Activated CD4-positive, alpha-beta T cell treated with anti-CD3 and anti-CD28 coated beads, Interleukin-10, Interleukin-2, amounts not matched to agents 100 ng/mL and 50 ng/mL, durations not matched to agents 16 hours and 8 hours (primary cell): ENCODE measurements around the gene NDUFAF2.
"Not testable (repeated sequence)": the region's sequence is repeated elsewhere in the genome, so short reads cannot be mapped to it uniquely, and the experiment has no call there.

Experiments
- DNase-seq: peaks from one replicate; pipeline ENCODE4 v3.0.0-alpha.2; 2020

Gene NDUFAF2

DNA sequence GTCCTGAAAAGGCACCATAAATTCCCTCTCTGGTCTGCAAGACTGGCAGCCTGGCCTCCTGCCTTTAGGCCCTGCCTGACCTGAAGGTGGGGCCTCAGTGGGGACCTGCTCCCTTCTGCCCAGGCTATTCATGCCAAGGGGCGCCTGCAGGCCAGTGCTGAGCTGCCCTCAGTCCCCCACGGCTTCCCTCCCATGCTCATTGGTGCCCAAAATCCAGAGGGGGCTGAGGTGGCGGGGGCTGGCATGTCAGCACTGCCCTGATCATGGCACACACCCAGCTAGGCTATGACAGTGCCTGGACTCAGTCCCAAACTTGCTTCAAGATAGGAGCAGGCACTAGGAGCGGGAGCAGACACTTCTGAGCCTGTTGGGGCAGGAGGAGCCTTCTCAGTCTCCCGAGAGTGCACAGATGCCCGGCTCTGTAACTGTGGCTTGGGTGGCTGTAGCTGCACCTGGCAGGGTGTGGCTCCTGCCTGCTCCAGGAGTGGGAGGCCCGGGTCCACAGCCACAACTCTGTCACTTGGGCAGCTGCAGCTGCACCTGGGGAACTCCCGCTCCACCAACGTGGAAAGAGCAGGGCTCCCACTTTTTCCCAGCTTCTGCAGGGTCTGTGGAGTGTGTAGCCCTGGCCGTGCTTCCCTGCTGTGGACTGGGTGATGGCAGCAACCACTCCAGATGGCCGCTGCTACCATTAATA is 49.0 kb downstream of the NDUFAF2 start:
- DNase-seq, result no peak

DNA sequence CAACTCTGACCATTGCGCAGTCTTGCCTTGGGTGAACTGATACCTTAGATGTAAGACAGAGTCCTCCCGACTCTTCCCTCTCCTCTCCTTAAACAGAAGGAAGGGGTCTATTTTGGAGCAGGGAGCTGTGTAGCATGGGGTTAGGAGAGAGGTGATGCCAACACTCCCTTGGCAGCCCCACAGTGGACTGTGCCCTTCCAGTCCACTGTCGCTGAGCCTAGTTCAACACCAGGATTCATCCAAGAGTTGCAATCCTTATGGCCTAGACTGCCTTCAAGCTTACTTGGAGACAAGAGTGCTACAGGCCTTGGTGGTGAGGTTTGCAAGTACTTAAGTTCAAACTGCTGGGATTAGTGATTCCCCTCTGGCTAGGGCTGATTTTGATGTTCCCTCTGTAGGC is 51.4 kb downstream of the NDUFAF2 start:
- no peak for DNase-seq

DNA sequence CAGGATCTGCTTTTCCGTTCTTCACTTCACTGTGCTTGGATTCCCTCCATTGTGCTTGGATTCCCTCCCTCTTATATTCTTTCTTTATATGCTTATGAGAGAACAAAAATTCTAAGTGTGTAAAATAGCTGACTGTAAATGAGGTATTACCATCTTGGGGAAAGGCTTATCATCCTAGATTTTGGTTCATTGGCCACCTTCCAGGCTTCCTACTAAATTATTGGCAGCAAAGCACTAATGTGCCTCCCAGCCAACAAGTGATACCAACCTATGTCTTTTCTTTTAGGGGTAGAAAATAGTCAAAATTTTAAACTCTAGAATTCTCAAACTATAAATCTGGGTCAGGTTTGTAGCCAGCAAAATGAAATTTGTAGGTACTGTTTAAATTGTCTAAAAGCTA is 52.7 kb downstream of the NDUFAF2 start:
- no peak for DNase-seq

DNA sequence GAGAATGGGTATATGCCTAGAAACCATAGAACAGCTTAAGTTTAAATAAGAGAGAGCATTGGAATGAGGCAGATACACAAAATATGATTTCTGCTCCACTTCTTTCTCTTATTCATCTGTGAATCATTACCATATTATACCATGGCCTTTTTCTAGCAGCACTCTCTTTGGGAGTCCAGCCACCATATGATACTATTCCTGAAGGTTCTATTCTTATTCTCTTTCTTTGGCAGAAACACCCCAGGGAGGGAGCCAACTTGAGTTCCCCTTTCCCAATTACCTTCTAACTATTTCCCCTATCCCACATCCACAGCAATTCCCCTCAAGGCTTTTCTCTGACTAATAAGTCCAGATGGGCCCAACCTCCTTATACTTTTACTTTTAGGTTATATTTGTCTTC is 55.9 kb downstream of the NDUFAF2 start:
- no peak for DNase-seq

DNA sequence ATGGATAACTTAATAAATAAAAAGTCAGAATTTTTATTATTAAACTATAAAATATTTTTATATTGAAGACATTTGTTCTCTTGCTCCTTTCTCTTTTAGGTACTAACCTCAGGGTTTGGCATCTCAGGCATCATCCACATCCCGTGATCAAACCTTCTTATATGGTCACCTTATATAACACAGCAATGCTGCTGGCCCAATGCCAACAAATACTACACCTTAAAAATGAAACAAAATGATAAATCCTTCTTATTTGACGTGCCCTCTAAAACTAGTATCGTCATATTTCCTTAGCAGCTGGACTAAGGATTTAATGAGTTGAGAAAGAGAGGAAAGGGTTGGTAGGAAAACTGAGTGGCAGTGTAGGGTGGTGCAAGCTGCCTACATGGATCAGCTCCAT is 56.6 kb downstream of the NDUFAF2 start:
- no peak for DNase-seq

DNA sequence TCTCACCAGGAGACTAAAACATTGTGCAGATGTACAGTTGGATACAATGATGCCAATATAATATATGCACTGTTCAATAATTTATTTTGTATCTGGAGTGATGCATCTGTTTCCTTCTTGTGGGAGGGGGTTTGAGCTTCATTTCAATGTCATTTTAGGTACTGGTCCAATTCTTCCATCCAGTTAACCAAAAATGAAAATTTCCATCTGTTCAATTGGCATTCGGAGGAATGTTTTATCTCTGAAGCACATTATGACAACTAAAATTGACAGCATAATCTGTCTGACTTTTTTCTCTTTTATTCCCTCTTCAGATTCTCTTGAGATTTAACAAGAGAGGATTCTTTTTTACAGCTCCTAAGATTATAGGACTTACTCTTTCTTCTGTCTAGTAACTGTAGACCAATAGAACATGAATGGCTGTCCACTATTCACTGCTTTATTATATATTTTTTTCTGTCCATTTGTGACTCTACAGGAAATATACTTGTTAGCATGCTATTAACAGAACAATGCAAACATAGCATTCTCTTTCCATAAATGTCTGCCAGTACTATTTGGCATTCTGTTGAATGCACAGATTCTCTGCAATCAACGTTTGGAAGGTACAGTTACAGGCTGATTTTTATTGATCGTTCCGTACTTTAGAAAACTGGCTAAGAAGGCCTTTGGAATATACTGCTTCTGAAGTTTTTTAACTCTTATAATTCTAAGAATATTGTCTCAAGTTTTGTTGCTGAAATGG is 57.8 kb downstream of the NDUFAF2 start:
- no peak for DNase-seq

DNA sequence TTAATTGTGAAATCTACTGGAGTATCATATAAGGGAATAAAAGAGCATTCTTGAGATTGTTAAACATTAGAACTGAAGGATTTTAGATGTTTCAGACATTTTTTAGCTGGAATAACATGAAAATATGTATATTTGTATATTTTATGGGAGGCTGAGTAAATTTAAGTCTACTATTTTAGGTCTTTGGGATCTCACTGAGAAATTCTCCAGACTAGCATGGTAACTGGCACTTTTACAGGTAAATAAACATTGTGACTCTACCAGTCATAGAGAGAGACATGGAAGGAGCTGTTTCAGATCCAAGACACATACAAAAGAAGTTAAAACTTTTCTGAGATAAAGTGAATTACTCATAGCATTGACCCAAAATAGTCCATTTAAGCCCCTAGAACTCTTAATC is 59.4 kb downstream of the NDUFAF2 start:
- no peak for DNase-seq

DNA sequence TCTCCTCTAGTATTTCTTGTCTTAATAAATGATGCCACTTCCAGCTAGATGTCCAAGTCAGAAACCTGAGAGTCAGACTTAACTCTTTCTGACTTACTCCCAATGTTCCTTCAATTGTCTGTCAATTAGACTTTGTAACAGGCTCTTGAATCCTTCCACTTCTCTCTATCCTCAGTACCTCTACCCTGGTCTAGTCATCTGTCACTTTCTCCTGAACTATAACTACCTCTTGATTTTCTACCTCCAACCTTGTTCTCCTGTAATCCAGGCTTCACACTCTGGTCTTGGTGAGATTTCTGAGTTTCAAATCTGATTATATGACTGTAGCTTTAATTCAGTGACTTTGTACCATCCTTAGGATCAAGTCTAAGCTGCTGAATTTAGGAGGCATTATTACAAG is 64.9 kb downstream of the NDUFAF2 start:
- no peak for DNase-seq

DNA sequence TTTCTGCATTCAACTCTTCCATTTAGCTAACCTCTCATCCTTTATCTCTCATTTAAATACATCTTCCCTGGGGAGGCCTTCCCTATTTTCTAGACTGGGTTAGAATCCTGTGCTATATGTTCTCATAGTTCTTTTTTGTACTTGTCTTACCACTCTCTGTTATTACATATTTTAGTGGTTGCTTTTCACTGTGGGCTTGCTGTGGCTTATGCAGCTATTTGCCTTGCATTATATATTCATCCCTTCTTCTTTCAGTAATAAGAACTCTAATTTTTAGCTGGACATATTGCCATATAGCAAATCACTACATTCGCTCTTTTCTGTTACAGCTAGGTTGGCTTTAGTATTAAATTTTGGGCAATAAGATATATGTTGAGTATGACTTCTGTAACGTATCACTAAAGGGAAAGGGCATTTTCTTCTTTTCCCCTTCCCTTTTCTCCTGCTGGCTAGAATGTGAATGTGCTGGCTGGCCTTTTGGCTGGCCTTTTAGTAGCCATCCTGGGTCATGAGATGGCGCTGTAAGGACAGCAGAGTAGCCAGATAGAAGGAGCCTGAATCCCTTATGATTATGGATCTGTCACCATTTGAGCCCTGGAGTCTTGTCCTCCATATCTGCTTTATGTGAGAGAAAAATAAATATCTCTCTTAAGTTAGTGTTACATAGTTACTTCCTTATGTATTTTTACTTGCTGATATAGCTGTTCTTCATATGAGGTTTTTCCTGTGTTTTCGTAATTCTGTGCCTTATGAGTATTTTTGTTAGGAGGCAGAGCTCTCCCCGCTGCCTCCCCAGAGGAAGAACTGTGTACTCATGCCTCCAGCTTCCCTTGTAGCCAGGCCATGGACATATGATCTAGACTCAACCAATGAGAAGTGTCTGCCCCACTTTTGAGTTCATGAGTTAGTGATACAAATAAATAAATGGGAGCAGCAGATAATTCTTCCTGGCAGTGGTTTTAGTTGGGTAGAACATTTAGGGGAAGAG is 65.8 kb downstream of the NDUFAF2 start:
- no peak for DNase-seq

DNA sequence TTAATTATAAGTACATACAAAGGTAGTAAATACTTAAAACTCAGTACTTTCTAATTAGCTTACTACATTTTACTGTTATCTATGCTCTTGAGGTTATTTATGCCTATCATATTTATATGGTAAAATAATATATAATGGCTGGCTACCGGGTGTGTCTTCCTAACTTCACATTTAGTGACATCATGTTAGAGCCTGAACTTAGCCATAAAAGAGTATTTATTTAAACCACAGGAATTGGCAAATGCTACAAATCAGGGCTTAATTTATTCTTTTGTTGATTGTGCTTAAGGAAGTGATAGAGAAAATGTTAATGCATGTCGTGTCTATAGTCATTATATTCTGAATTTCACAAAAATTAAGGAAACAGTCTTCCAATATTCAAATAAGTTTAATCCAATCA is 73.1 kb downstream of the NDUFAF2 start:
- DNase-seq, result no peak

DNA sequence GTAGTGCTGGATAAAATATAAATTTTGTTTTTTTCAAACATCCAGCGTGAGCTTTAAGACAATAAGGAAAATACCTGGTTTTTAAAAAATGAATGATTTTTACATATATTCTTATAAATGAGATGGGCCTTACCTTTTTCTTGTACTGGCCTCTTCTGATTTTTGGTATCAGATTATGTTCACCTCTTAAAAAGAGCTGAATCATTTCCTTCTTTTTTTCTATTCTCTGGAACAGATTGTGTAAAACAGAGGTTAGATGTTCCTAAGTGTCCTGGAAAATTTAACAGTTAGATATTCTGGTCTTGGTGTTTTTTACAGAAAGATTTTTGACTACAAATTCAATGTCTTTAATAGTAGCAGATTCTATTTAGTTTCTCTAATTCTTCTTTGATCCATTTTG is 74.6 kb downstream of the NDUFAF2 start:
- no peak for DNase-seq

DNA sequence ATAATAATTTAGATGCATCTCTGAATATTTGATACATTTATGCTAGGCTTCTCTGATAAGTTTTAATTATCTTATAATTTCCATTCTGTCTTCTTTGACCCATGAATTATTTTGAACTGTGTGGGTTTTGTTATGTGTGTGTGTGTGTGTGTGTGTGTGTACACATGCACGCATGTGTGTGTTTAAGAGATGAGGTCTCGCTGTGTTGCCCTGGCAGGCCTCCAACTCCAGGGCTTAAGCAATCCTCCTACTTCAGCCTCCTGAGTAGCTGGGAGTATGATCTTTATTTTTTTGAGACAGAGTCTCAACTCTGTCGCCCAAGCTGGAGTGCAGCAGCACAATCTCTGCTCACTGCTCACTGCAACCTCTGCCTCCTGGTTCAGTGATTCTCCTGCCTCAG is 75.4 kb downstream of the NDUFAF2 start:
- no peak for DNase-seq

DNA sequence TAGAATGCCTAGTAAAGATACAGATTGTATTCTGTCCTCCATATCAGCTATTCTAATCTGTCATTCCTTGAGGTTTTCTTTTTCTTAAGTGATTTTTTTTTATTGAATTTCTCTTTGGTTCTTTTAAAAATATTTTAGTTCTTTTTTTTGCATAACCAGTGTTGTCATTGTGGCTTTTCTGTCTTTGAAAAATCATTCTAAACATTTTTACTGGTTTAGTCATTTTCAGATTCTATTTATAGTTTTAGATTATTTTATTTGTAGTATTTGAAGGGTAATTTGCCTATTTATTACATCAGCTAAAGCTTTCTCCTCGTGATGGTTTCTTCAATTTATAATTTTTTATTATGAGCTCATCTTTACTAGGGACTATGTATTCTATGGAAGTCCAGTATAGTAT is 78.1 kb downstream of the NDUFAF2 start:
- DNase-seq, result no peak

DNA sequence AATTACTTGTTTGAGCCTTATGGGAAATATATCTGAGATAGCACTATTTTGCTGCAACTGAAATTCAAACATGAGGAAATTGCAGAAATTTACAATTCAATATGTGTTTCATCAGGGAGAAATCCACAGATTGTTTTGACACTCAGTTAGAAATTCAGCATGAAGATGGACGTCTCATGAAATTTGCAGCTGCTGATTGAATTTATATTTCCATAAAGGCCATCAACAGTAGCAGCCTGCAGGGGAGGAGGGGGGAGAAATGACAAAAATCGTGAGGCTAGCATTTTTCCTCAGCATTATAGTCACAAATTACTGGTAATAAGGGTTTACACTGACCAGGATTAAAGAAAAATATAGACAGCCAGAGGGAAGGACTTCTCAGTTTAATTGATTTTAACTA is 81.0 kb downstream of the NDUFAF2 start:
- no peak for DNase-seq

DNA sequence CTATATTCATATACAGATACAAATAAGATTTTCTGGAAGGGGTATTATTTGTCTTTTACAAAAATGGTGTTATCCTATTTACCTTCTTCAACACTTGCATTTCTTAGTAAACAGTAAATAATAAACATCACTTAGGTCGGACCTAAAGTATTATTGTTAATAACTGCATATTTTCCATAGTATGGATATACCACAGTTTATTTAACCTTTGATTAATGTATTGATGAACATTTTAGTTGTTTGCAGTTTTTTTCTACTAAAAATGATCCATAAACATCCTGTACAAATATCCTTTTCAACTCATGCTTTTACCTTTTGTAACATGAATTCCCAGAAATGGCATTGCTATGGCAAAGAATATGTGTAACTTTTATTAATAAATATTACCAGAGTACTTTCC is 83.4 kb downstream of the NDUFAF2 start:
- no peak for DNase-seq

DNA sequence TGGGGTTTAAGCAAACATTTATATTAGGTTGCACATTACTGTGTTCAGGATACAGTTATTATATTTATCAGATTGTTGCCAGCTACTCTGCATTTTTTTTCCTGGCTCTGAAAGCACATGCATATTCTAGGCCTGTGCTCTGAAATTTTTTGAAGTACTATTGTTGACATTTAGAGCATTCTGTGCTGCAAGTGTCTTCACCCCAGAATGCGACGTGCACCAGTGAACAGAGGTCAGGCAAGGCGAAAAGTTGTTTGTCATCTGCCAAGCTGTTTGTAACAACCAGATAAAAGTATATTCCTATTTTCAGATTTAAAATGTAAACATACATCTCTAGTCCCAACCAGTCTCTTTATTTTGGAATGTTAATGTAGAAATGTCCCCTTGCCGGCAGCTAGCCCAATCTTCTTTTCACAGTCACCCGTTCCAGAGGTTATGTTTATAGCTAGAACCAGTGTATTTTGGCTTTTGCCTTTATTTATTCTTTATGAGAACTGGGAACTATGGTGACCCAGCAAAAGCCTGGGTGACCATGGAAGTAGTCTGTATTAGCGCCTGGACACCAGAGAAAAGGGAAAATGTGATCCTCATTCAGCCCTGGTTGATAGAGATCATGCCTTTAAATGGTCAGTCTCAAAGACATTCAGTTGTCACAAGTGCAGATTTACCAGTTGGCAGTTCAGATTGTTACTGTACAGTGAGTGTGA is 84.6 kb downstream of the NDUFAF2 start:
- no peak for DNase-seq

DNA sequence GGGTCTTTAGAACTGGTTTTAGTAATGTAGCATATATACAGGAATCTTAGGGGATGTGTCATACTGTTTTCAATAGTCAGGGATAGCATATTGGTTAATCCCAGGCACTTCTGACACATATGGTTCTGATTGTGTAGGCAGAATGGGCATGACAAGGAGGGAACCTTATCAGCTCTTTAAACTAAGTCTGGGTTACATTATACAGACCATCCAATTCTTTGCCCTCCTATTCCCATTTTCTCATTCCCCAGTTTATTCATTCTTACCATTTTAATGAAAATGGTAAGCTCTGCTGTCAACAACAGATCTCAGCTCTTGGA is 85.1 kb downstream of the NDUFAF2 start:
- DNase-seq, result no peak

DNA sequence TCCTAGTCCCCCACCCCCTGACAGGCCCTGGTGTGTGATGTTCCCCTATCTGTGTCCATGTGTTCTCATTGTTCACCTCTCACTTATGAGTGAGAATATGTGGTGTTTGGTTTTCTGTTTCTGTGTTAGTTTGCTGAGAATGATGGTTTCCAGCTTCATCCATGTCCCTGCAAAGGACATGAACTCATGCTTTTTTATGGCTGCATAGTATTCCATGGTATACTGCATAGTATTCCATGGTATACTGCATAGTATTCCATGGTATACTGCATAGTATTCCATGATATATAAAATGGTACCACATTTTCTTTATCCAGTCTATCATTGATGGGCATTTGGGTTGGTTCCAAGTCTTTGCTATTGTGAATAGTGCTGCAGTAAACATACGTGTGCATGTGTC is 86.3 kb downstream of the NDUFAF2 start:
- DNase-seq, result not testable (repeated sequence)

DNA sequence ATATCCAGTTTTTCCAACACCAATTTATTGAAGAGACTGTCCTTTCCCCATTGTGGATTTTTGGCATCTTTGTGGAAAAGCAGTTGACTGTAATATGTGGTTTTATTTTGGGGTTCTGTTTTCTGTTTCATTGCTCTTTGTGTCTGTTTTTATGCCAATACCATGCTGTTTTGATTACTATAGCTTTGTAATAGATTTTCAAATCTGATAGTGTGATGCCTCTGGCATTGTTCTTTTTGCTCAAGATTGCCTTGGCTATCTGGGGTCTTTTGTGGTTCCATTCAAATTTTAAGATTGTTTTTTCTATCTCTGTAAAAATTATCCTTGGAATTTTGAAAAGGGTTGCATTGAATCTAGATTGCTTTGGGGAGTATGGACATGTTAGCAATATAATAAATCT is 99.5 kb downstream of the NDUFAF2 start:
- DNase-seq, result no peak

DNA sequence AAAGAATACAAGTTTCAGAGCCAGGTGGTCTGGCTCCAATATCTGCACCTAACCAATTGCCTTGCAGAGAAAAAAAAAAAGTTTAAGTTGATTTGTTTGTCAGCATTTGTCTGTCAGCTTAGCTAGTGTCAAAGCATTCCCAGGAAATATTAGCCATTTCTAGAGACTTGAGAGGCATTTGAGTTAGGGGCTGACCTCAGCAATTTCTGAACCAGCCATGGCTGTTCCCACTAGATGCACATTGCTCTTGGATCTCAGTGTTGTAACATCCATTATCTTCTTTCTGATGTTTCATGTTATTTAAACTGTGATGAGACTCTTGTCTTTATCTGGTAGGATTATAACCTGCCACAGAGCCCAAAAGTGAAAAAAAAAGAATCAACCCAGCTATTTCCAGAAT is 102.3 kb downstream of the NDUFAF2 start:
- no peak for DNase-seq

DNA sequence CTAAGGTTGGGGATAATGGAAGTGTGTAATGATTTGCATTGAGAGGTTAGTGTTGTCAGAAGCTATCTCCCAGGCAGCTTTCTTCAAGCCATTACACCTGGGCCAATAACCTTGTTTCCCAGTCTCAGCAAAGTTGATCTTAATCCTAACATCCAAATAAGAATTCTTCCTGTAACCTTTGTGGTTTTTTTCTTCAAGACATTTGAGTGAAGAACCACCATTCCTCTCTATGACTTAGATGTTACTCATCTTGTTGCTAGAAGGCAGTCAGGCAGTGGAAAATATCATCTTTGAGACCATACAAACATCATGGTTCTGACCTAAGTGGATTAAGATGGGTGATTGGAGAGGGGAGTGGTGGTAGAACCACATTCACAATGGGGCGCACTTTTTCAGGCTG is 103.5 kb downstream of the NDUFAF2 start:
- DNase-seq, result no peak

DNA sequence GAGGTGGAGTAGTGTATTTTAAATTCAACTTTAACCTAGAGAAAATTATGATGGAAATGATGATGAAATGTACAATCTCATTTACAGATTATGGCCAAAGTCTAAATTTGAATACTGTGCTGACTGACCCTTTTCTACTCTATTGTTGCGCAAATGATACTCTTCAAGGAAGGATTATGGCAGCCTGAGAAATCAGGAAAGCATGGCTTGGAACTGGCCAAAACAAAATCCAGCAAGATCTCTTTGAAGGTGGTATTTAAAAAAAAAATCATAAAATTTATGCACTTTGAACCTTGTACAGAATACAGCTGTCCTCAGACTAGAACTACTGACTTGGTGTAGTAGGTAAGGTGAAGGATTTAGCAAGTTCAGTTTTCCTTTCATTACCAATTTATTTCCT is 105.3 kb downstream of the NDUFAF2 start:
- DNase-seq, result no peak

DNA sequence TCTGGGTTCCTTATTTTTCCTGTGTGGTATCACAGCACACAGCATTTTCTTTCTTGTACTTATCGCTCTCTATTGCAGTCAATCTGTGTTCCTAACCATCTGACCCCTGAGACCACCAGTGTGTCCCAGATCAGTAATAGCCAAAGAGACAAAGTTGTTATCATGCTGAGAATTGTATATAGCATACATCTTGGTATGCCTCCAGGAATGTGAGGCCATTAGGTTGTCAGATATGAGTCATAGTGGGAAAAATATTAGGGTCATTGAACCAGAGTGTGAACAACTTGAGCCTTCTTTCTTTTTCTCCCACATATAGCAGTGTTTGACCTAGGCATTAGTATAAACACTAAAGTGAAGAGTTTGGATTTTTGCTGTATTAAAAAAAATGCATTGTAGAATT is 106.3 kb downstream of the NDUFAF2 start:
- DNase-seq, result no peak
